Fibroblast of peridontal ligament (primary cell): Measurements from ENCODE around the gene DCPS.

Source experiments
- DNase-seq: peaks from one replicate; pipeline ENCODE4 v3.0.0-alpha.2; 2010; ENCODE audit errors: extremely low read depth

DCPS gene

DNA sequence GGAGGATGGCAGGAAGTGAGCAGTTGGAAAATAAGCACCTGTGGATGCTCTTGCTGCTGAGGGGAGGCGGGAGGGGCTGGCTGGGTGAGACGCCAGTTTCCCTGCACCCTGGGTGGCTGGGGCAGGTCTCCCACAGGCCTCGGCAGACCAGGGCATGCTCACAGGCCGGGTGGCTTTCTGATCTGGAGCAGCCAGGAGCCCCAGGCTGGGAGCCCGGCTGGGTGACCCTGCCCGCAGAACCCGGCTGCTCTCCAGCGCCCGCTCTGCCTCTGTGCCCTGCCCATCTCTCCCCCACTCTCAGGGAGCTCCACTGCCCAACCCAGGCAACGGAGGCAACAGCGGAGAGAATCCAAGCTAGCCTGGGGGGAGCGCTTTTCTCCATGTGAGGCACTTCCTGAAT lies 24.6 kb downstream of the DCPS start:
- no peak for DNase-seq

DNA sequence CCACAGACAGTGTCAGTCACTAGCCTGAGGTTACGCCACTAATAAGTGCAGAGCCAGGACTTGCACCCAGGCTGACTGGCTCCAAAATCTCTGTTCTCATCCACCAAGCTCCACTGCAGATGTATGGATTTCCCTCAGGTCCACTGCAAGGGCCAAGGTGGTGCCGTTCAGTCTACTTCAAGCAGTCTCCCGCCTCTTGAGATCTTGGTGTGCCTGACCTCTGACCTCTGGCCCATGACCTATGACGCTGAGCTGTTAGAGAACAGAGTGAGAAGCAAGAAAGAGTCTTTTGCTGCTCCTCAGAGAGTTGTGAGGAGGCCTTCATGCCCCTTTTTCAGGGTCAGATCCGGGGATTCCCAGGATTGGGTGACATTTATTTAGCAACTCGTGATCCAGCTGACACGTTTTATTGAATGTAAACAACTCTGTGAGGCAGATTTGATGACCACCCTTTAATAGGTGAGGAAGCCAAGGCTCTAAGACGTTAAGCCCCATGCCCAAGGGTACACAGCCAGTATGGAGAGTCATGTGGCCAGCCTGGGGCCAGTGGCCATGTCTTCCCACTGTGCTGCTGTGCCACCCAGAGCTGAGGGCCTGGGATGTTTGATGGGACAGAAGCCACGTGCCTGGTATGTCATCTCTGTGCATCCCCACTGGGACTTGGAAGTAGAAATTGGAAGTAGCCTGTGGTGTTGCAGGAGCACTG lies 25.2 kb downstream of the DCPS start:
- no peak for DNase-seq

DNA sequence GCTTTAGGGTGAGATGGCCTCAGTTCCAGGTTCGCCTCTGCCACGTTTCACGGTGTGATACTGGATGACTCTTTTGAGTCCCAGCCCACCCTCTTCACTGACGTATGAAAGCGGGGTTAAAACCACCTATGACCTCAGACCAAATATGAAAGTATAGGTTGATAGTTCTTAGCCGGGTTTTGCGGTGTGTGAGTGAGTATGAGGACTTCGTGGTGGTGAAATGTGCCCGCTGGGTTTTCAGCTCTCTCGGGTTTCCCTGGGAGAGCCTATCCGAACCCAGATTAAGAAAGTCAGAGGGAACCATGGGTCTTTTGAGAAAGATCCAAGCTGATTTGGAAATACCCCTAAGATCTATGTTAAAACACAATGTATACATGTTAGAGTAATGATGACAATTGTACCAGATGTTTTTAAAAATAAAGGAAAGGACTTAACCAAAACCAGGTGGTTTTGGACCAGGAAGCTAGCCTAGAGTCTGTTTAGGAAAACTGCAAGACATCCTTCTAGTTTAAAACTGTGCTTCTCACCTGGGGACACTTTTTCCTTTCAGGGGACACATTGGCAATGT lies 25.9 kb downstream of the DCPS start:
- peak; percentile 67 for DNase-seq

DNA sequence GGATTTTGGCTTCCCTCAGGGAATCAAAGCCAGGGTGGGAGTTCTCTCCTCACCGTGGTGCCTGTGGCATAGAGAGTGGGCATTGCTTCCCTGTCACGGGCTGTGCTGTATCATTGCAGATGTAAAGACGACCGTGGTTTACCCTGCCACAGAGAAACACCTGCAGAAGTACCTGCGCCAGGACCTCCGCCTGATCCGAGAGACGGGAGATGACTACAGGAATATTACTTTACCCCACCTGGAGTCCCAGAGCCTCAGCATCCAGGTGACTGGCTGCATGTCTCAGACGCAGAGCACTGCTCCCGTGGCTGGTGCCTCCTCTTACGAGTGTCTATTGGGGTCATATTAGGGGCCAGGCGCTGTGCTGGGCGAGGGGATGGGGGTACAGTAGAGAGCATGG lies 27.4 kb downstream of the DCPS start:
- DNase-seq: no peak

DNA sequence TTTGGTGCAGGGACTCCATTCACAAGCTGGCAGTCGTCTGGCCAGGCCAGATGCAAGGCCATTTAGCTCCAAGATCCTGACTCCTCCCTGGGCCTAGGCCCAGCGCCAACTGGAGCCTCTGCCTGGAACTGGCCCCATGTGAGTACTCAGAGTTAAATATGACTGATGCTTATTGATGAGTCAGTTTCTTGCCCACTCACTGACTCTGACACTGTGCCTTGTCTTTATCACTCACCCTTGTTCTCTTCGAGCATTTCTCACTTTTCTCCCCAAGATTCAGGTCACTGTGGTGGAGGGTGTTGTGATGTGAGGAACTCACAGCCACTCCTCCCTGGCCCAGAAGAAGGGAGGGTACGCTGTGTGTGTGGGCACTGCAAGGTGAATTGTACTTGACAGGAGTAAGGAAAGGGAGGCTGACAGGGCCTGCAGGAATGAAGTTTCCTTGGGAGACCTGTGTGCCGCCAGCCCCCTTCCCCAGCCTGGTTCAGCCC lies 28.4 kb downstream of the DCPS start:
- peak; percentile 87 for DNase-seq

DNA sequence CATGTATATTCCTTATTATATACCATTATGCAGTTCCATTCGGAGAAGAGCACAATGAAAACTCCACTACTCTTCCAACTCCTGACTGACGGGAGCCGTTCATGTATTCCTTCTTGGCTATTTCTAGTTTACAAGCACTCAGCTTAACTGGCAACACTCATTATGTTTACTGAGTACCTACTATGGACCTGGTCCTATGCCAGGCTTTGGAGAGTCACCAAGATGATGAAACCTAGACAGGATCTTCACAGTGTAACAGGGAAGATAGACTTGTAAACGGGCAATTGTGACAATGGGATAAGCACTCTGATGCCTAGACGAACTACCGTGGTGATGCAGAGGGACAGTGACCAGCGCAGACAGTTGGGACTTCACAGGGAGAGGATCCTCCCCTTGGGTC lies 29.3 kb downstream of the DCPS start:
- DNase-seq: no peak

DNA sequence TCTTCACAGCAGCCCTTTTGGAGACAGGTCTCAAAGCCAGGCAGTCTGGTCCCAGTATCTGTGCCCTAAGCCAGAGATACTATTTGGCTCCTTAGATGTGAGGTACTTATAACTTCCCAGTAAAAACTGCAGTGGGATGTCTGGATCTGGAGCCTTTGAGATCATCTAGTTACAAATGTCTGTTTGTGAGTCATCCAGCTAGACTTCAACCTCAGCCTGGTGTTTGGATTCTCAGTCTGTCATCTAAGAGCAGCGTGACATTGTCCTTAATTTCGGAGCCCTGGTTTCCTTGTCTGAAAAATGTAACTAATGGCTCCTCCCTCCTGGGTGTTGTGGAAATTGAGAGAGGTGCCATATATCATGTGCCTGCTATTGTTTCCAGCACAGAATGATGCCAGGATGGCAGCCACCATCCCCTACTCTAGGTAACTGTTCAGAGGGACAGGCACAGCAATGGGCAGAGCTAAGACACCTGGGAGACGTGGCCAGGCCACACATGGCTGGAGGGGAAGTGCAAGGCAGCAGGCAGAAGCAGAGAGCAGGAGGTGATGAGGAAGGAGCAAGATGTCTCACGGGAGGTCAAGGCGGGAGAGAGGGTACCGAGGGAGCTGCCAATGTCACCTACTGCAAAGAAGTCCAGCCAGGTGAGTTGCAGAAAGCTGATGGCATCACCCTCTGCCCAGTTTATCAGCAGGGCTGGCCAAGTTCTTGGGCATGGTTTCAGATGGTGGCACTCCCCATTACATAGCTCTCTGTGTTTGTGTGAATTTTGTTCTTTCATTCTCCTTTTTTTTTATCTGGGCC lies 31.0 kb downstream of the DCPS start:
- DNase-seq: no peak

DNA sequence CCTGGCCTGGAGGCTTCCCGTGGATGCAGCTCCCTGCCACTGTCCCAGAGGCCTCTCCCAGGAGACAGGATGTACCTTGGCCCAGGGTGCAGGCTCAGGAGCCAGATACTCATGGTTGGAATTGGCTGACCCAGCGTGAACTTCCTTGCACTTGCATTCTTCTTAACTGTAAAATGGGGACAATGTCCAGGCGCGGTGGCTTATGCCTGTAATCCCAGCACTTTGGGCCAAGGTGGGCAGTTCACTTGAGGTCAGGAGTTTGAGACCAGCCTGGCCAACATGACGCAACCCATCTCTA lies 31.6 kb downstream of the DCPS start:
- DNase-seq: no peak

DNA sequence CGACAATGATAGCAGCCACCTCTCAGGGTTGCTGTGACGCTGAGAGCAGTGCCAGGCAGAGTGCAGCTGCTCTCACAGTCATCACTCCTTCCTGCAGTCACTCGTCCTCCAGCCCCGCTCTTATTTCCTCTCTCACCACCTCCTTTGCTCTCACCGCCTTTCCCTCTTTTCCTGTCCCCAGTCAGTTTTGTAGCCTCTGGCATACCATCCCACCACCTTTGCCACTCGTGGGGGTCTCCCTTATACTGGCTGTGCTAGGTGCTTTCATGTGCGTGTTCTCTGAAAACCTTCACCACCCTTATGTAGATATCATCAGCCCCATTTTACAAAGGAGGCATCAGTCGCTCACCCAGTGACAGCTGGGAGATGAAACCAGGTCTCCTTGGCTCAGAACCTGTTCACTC lies 32.3 kb downstream of the DCPS start:
- no peak for DNase-seq

DNA sequence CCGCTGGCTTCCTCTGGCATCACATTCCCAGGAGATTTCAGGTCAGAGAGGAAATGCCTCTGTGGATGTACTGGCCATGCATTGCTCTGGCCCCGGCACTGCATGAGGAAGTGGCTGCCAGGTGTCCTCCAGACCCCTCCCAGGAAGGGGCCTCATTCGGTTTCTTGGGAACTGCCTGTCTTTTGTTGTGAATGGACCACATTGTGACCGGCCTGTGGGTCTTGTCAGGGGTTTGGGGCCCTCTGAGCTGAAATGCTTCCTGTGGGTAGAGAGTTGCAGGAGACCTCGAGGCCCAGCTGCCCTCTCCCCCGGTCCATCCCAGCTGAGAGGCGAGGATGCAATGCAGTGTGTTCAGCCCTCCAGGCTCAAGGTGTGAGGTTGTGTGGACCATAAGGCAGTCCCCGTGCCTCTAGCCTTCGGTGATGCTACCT lies 32.8 kb downstream of the DCPS start:
- no peak for DNase-seq

DNA sequence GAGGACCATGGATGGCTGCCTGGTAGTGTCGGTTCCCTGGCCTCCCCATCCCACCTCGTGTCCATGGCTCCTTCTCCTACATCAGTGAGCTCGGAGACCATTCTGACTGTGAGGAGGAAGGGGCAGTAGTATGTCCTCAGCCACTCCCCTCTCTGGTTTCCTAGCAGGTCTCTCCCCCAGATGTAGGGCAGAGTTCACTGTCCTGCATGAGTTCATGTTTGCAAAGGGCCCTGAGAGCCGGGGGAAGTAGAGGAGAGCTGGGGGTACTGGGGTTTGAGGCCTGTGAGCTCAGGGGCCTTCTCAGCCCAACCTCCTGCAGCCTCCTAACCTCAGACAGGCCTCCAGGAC lies 33.2 kb downstream of the DCPS start:
- DNase-seq: no peak

DNA sequence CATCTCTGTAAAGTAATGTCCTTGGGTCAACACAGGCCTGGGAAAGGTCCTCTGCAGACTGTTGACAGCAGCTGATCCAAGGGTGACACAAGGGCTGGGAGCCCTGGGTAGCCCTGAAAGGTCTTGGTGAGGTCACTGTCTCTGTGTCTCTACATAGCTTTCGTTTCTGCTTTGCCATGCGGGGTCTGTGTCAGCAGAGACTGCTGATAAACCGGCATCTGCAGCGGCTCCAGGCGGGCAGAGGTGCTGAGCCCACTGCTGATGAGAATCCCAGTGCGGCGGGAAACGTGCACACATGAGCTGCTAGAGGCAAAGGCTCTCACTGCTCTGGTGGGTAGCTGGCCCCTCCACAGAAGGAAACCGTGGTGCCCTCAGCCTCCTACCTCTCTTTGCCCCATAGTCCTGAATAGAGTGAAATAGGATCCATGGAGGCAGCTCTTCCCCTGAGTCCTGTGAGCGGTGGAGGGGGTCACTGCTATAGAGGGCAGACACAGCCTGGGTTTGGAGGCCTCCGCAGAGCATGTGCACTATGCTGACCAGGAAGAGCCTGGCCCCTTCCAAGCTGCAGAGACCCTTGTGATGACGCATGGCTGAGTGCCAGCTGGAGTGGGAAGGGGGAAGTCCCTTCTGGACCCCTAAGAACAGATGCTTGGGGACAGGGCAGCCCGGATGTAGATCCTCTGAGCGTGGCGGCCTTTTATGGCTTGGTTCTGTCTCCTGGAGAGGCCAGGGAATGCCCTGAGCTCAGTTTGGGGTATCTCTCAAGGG lies 33.8 kb downstream of the DCPS start:
- no peak for DNase-seq

DNA sequence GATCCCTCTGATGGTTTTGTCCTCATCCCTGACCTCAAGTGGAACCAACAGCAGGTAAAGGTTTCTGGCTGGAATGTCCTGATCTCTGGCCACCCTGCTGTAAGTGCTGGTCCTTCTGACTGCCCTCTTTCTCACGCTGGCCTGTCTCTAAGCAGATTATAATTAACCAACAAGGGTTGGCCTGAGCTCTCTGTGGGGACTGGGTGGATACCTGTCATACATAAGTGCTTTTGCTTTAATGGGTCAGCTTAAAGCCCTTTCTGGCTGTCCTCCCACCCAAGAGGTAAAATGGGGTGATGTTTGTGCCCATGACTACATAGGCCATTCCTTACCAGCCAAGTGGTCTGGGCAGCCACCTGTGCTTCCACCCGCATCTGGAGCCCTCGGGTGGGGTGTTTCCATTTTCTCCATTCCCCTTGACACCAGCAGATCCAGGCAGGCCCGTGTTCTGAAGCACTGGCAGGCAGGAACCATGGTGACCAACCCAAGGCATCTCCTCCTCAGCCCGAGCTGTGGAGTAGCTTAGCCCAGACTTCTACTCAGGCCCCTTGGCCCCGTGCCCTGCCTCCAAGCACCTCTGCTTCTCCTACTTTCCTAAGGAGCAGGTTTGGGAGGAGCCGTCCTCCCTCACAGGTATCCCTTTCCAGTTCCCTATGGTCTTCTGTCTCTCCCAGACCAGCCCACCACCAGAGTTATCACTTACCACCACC lies 34.6 kb downstream of the DCPS start:
- no peak for DNase-seq

DNA sequence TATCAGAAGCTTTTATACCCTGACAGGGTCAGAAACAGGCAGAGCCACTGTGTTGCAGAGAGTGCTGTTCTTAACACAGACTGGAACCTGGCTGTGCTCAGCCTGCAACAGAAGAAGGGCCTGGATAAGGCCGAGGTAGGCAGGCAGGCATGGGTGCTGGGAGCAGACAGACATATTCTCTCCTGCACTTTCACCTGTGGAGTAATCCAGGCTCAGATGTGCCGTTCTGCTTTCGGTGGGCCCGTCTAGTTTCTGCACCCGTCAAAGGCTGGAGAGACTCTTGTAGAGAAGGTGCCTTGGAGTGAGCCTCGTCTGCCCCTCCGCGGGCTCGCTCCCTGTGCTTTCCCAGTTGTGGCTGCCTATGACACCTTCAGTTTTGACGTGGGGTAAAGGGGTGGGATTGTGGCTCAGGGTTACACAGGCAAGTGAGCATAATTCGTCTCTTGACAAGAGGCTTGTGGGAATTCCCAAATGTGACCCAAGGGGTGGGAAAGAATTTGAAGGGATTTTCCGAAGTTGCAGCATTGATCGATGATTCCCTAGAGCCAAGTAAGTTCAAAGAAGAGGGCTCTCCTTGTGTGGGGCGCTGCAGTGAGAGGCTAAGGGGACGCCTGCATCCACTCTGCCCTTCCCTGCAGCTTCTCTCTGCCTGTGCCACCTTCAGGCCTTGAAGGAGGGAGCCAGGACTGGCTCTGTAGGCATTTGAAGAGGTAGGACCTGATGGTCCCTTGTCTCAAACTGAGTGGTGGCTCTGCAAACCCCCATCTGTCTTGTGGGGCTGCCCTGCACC lies 35.4 kb downstream of the DCPS start:
- DNase-seq: no peak

DNA sequence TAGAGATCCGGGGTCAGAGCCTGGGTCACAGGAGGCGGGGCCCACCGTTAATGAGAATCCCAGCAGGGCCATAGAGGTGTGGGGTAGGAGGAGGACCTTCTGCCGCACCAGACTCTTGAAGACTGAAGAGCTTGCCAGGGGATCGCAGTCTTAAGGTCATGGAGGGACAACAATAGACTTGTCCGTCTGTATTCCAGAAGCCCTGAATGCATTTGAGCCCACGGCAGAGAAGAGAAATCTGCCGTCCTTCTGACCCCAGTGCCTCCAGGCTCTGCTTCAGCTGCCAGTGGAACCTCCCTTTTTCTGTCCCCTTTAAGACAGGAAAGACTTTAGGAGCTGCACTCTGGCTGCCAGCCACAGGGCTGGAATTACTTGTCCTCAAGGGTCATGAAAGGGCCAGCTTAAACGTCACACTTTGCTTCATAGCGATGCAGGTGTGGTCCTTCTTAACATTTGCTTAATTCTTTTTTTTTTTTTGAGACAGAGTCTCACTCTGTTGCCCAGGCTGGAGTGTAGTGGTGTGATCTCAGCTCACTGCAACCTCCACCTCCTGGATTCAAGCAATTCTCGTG lies 36.1 kb downstream of the DCPS start:
- DNase-seq: no peak

DNA sequence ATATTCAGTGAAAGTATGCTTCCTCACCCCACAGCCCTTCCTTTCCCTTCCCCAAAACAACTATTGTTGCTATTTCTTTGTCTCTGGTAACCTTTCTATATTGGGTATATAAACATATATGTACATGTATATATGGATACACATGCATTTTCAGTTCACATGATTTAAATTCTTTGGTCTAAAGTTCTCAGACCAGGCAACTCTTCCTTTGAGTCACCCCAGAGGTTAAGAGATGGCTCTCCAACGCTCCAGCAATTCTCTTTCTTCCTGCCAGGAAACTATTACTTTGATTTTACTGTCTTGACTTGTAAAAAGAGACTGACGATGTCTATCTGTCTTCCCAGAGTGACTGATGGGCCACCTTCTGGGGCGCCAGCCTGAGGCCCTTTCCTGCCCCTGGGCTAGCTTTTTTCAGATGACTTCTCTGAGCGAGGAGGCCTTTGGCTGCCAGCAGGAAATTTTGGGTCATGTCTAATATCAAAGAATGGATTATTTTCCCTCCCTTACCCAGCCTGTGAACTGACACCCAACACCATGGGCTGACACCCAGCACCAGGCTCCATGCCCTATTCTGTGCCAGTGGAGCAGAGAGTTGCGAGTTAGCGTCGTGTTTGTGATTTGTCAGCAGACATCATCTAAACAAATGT lies 37.2 kb downstream of the DCPS start:
- DNase-seq: no peak

DNA sequence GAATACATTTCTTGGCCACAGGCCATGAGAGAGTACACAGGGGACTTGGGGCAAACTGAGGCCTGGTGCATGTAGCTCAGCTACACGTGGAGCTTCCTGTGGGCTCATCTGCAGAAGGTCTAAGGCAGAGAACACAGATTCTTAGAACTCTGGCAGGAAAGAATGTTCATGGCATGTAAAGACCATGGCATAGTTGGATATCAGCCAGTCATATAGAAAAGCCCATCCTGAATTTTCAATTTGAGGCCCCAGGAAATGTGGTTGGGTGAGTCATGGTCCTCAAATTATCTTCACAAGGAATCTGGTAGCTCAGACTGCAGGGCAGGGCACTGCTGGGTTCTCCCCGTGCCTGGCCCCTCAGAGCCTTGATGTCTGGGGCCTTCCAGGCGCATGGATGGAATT lies 37.9 kb downstream of the DCPS start:
- DNase-seq: peak; percentile 78

DNA sequence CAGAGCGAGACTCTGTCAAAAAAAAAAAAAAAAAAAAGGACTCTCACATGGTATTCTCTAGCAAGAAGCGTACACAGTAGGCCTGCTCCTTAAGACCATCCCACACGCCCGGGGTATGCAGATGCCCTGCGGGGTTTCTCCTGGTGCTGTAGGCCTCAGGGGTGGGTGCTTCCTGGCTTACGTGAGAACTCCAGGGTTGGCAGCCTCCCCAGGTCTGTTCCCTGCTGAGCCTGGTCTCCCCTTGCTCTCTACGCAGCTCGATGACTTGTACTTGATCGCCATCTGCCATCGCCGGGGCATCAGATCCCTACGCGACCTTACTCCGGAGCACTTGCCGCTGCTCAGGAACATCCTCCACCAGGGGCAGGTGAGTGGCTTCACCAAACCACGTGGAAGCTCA lies 39.2 kb downstream of the DCPS start:
- DNase-seq: no peak

DNA sequence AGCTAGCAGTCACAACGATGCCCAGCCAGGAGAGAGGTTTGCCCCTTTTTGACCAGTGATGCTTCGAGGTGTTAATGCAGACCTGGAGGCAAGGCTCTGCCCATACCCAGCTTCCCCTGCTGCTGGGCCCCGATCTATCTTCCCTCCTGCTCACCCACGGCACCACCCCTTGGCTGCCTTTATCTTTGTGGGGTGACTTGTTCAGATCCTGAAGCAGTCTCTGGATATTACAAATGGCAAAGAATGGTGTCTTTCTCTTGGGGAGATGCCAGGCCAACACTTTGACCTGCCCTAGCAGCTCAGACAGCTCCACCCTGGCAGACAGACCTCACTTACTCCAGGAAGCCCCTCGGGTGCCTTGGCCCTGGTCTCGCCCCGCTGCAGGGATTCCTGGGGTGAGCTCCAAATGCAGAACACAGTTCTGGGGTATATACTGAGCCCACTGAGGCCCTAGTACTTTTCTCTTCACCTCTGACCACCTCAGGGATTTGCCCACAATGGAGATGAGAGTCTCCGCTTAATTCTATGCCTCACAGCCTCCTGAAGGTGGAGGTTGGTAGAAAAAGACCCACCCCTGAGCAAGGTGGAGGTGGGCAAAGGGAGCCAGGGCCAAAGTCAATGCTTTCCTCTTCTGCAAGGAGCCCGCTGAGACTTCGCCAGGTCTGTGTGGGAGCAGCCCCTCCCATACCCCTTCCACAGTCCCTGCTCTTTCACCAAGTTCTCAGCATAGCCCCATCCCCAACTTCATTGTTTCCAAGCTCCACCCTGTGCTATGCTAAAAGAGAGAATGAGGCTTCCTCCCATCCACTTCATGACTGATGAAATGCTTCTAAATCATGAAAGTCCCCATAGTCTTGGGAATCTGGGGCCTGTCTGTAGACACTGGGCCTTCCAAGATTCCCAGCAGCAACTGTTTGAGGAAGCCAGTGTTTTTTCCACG lies 40.6 kb downstream of the DCPS start:
- no peak for DNase-seq
